ENCODE measurements around the gene TECTB.

The TECTB gene

GRCh38 chr10:112274831-112275230 lies 8.4 kb upstream of the TECTB start:
- no peak for DNase-seq (ENCODE audit: low read depth in 2 of 2)

GRCh38 chr10:112275512-112276245 lies 7.5 kb upstream of the TECTB start:
- DNase-seq (ENCODE audit: low read depth in 2 of 2) = no peak

GRCh38 chr10:112278871-112279270 lies 4.3 kb upstream of the TECTB start:
- no peak for DNase-seq (ENCODE audit: low read depth in 2 of 2)

GRCh38 chr10:112279433-112279832 lies 3.8 kb upstream of the TECTB start:
- no peak for DNase-seq (ENCODE audit: low read depth in 2 of 2)

- no peak for DNase-seq (ENCODE audit: low read depth in 2 of 2)
Measured at GRCh38 chr10:112280205-112280921, 2.8 kb upstream of the TECTB start.

GRCh38 chr10:112282086-112282485 lies 1.1 kb upstream of the TECTB start:
- no peak for DNase-seq (ENCODE audit: low read depth in 2 of 2)

- no peak for DNase-seq (ENCODE audit: low read depth in 2 of 2)
Measured at GRCh38 chr10:112286837-112287818, 3.9 kb downstream of the TECTB start.

GRCh38 chr10:112287844-112288243 lies 4.6 kb downstream of the TECTB start:
- DNase-seq (ENCODE audit: low read depth in 2 of 2) = no peak

- DNase-seq (ENCODE audit: low read depth in 2 of 2) = no peak
Measured at GRCh38 chr10:112288486-112288885, 5.3 kb downstream of the TECTB start.

- no peak for DNase-seq (ENCODE audit: low read depth in 2 of 2)
Measured at GRCh38 chr10:112289373-112290053, 6.3 kb downstream of the TECTB start.

- no peak for DNase-seq (ENCODE audit: low read depth in 2 of 2)
Measured at GRCh38 chr10:112290054-112290373, 6.8 kb downstream of the TECTB start.

GRCh38 chr10:112294169-112294568 lies 11.0 kb downstream of the TECTB start:
- DNase-seq (ENCODE audit: low read depth in 2 of 2) = no peak

- no peak for DNase-seq (ENCODE audit: low read depth in 2 of 2)
Measured at GRCh38 chr10:112295853-112296830, 12.9 kb downstream of the TECTB start.

GRCh38 chr10:112296908-112297331 lies 13.7 kb downstream of the TECTB start:
- no peak for DNase-seq (ENCODE audit: low read depth in 2 of 2)

GRCh38 chr10:112298581-112298980 lies 15.4 kb downstream of the TECTB start:
- no peak for DNase-seq (ENCODE audit: low read depth in 2 of 2)

- DNase-seq (ENCODE audit: low read depth in 2 of 2) = no peak
Measured at GRCh38 chr10:112299456-112299855, 16.3 kb downstream of the TECTB start.

GRCh38 chr10:112302335-112302734 lies 19.1 kb downstream of the TECTB start:
- no peak for DNase-seq (ENCODE audit: low read depth in 2 of 2)

GRCh38 chr10:112303528-112303927 lies 20.3 kb downstream of the TECTB start:
- no peak for DNase-seq (ENCODE audit: low read depth in 2 of 2)

- no peak for DNase-seq (ENCODE audit: low read depth in 2 of 2)
Measured at GRCh38 chr10:112304267-112304859, 21.2 kb downstream of the TECTB start.

Data from stimulated activated CD8-positive, alpha-beta memory T cell treated with anti-CD3 and anti-CD28 coated beads, Interleukin-15, amount 100 ng/mL, for 4 hours (primary cell).